Measurements from ENCODE around the gene MLEC.

- TF ChIP-seq EZH2 (IDR thresholded peaks at IDR 0.05; ENCODE audit: borderline replicate concordance) (no peak), CTCF (IDR thresholded peaks at IDR 0.05; ENCODE audit: poor library complexity) (no peak), EZH2phosphoT487 (IDR thresholded peaks at IDR 0.05; ENCODE audit: low read depth, severe bottlenecking, unreplicated experiment) (no peak)
Measured at GRCh38 chr12:120721866-120722265, 34.9 kb downstream of the MLEC start.
